Vagina (tissue), 2 donors: ENCODE measurements around the gene DCDC2. TPM values are rescaled to one million over a fixed set of nuclear protein-coding genes. Genes with fewer than 3 reads are reported as not detected.

Source experiments
- DNase-seq, 2 donors: peaks; one replicate each; pipeline ENCODE4 v3.0.0-alpha.2; 2017; ENCODE audit errors: extremely low spot score in 2 of 2
- H3K27ac ChIP-seq: fragments of 200-600 bp; sonication (generic); one replicate; pipeline ENCODE4 v1.5.1; 2019
- H3K27me3 ChIP-seq: fragments of 200-600 bp; sonication (generic); one replicate; pipeline ENCODE4 v1.5.1; 2019
- H3K36me3 ChIP-seq, 2 donors: fragments of 200-600 bp; sonication (generic); one replicate each; pipeline ENCODE4 v1.5.1; 2017 to 2019
- H3K4me1 ChIP-seq: fragments of 200-600 bp; sonication (generic); one replicate; pipeline ENCODE4 v1.5.1; 2019
- H3K4me3 ChIP-seq, 2 donors: fragments of 200-600 bp; sonication (generic); 1 replicate in 1 of 2; 2 replicates in 1 of 2; pipeline ENCODE4 v1.5.1; 2016 to 2019
- H3K9me3 ChIP-seq: fragments of 200-600 bp; sonication (generic); one replicate; pipeline ENCODE4 v1.5.1; 2019
- POLR2A ChIP-seq, 2 donors: fragments of 450-650 bp; IDR thresholded peaks; one replicate each; pipeline ENCODE4 v1.6.1; 2017; ENCODE audit warnings: antibody characterized with exemption in 2 of 2, mild to moderate bottlenecking in 2 of 2, moderate library complexity in 2 of 2
- POLR2AphosphoS5 ChIP-seq, 2 donors: sonication (generic); formaldehyde crosslinking; IDR thresholded peaks; one replicate each; pipeline ENCODE4 v1.9.0; 2017; ENCODE audit warnings: antibody characterized with exemption in 2 of 2, mild to moderate bottlenecking in 2 of 2, low read depth in 1 of 2; ENCODE audit not compliant: insufficient read depth in 1 of 2
- intact Hi-C: fragments of 100-400 bp; cut with DNase I; formaldehyde crosslinking; loops from one replicate; pipeline ENCODE4 v1.15.1; 2023
- total RNA-seq: library from RNA; depleted of rRNA; stranded (reverse); fragments of >200 nt; gene quantifications from one replicate; pipeline ENCODE4 v1.2.3, GENCODE V29; 2016
- TF ChIP-seq, protein P1 (sequence below), 3 experiments: fragments of 450-650 bp in 2 of 3; fragments of 200-600 bp in 1 of 3; sonication (generic) in 1 of 3; IDR thresholded peaks; one replicate each; pipeline ENCODE4 v1.5.1; 2017 to 2019; ENCODE audit warnings: antibody characterized with exemption in 3 of 3, mild to moderate bottlenecking in 2 of 3, moderate library complexity in 2 of 3

Gene DCDC2
- total RNA-seq, 1 donor from 2014 or later, result not detected

DNA sequence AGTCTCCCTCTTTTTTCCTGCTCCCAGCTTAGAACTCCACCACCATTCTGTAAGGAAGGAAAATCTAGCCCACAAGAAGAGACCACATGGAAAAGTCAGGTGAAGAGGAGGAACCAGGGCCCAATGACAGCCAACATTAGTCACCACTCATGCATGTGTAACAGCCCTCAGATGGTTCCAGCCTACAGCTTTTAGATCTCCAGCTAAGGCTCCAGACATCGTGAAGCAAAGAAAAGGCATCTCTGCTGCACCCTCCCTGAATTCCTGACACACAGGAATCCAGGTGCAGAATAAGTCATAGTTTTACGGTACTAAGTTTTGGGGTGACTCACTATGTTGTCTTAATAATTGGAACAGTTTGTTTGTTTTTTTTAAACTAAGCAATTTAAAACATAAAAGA is 25.5 kb downstream of the DCDC2 start:
- H3K36me3 ChIP-seq, result no peaks in the 10 kb centered on the region
- DNase-seq, result no peak
- H3K4me1 ChIP-seq, result no peaks in the 10 kb centered on the region
- intact Hi-C loops, result no loop called here
- no peaks in the 10 kb centered on the region for H3K27me3 ChIP-seq
- no peak overlapping the region for H3K27ac ChIP-seq
- no peak for TF ChIP-seq POLR2AphosphoS5 (IDR thresholded peaks at IDR 0.05; ENCODE audit: insufficient read depth in 1 of 2, low read depth in 1 of 2)
- no peak for TF ChIP-seq POLR2A (IDR thresholded peaks at IDR 0.05)
- TF ChIP-seq, protein P1, sequence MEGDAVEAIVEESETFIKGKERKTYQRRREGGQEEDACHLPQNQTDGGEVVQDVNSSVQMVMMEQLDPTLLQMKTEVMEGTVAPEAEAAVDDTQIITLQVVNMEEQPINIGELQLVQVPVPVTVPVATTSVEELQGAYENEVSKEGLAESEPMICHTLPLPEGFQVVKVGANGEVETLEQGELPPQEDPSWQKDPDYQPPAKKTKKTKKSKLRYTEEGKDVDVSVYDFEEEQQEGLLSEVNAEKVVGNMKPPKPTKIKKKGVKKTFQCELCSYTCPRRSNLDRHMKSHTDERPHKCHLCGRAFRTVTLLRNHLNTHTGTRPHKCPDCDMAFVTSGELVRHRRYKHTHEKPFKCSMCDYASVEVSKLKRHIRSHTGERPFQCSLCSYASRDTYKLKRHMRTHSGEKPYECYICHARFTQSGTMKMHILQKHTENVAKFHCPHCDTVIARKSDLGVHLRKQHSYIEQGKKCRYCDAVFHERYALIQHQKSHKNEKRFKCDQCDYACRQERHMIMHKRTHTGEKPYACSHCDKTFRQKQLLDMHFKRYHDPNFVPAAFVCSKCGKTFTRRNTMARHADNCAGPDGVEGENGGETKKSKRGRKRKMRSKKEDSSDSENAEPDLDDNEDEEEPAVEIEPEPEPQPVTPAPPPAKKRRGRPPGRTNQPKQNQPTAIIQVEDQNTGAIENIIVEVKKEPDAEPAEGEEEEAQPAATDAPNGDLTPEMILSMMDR (IDR thresholded peaks at IDR 0.05), result no peak
- no peak overlapping the region for H3K4me3 ChIP-seq
- no peaks in the 10 kb centered on the region for H3K9me3 ChIP-seq

DNA sequence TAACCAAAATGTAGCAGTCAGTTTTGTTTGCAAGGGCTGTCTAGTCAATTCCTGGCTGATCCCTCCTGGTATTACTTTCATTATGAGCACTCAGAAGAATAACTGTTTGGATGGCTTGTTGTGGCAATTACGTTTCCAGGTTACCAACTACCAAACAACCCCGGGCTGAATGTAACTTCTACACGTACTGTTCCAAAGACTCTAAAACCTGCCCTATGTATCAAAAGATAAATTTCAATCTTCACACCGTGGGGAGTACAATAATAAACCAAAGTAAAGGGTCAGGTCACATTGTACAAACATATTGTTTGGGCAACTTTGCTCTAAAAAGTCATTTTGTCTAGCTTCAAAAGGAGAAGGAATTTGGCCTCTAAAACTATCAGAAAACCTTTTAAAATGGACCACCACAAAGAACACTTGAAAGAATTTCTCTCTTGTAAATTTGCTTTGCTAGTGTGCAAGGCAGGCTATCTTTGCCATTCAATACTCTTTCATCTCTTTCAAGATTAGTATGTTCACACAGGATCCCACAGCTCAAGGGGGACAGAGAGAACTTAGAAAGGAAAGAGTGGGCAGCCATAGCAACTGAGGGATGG is 27.6 kb downstream of the DCDC2 start:
- Histone ChIP-seq H3K4me1 (no peaks in the 10 kb centered on the region), H3K9me3 (no peaks in the 10 kb centered on the region), H3K27me3 (no peaks in the 10 kb centered on the region), H3K4me3 (no peak overlapping the region), H3K36me3 (no peaks in the 10 kb centered on the region), H3K27ac (no peak overlapping the region)
- DNase-seq, result no peak
- intact Hi-C loops, result no loop called here
- TF ChIP-seq, protein P1 (IDR thresholded peaks at IDR 0.05), result no peak
- TF ChIP-seq POLR2AphosphoS5 (IDR thresholded peaks at IDR 0.05; ENCODE audit: insufficient read depth in 1 of 2, low read depth in 1 of 2) (no peak), POLR2A (IDR thresholded peaks at IDR 0.05) (no peak)

DNA sequence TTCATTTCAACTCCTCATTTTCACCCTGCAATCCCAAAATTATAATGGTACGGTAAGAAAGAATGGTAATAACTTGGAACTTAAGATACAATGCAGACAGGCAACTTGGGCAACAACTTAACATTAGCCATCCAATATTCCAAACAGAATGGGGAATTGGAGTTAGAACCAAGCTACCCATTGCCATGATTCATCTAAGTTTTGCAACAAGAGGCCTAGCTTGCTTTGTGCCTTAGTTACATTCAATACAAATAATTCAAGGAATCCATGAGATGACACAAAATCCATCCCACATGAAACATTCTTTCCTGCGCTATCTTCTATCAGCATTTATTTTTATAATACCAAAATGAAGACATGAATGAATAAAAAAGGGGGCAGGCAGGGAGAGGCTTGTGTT is 28.4 kb downstream of the DCDC2 start:
- H3K4me1 ChIP-seq, result no peaks in the 10 kb centered on the region
- TF ChIP-seq POLR2AphosphoS5 (IDR thresholded peaks at IDR 0.05; ENCODE audit: insufficient read depth in 1 of 2, low read depth in 1 of 2) (no peak), POLR2A (IDR thresholded peaks at IDR 0.05) (no peak)
- TF ChIP-seq, protein P1 (IDR thresholded peaks at IDR 0.05), result no peak
- no peaks in the 10 kb centered on the region for H3K9me3 ChIP-seq

DNA sequence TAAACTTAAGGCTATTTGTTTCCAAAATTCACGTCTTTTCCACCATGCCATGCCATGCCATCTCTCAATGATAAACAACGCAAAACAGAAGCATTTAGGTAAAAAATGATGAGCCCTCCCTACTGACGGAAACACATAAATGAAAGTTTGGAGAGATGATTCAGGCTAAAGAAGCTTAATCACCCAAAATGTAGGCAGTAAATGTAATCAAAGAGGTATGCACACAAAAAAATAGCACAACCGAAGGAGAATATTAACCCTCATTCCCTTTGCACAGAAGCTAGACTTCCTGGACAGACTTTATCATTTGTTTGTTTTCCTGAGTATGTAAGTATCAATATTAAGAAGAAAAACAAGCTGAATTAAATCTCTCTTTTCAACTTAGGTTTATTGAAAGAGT is 28.8 kb downstream of the DCDC2 start:
- no peak overlapping the region for H3K27ac ChIP-seq
- H3K4me1 ChIP-seq, result no peaks in the 10 kb centered on the region
- no peaks in the 10 kb centered on the region for H3K27me3 ChIP-seq
- no peak for DNase-seq
- intact Hi-C loops, result no loop called here
- no peak overlapping the region for H3K4me3 ChIP-seq
- TF ChIP-seq, protein P1 (IDR thresholded peaks at IDR 0.05), result no peak
- TF ChIP-seq POLR2A (IDR thresholded peaks at IDR 0.05), result no peak
- TF ChIP-seq POLR2AphosphoS5 (IDR thresholded peaks at IDR 0.05; ENCODE audit: insufficient read depth in 1 of 2, low read depth in 1 of 2), result no peak
- no peaks in the 10 kb centered on the region for H3K36me3 ChIP-seq
- no peaks in the 10 kb centered on the region for H3K9me3 ChIP-seq

More for the DNA sequence above, 28.4 kb downstream of the DCDC2 start:
- intact Hi-C loops, result no loop called here
- no peak overlapping the region for H3K27ac ChIP-seq
- DNase-seq, result no peak
- H3K27me3 ChIP-seq, result no peaks in the 10 kb centered on the region
- no peaks in the 10 kb centered on the region for H3K36me3 ChIP-seq
- H3K4me3 ChIP-seq, result no peak overlapping the region

DNA sequence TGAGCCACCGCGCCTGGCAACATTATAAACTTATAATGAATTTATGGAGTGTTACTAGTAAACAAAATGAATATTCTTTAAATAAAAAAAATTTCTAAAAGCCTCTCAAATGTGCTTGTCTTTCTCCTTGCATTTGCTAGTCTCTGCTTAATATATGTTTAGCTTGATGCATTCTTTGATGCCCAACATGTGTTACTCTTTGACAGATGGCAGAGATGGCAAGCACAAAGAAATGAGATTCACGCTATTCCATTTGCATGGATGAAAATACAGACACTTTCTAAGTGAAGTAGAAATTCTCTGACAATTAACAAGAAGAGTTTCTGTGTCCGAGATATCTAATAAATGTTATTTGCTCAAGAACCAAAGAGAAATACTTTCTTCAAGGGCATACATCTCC is 30.1 kb downstream of the DCDC2 start:
- H3K4me1 ChIP-seq, result no peaks in the 10 kb centered on the region
- TF ChIP-seq POLR2A (IDR thresholded peaks at IDR 0.05) (no peak), POLR2AphosphoS5 (IDR thresholded peaks at IDR 0.05; ENCODE audit: insufficient read depth in 1 of 2, low read depth in 1 of 2) (no peak)
- TF ChIP-seq, protein P1 (IDR thresholded peaks at IDR 0.05), result no peak
- H3K27ac ChIP-seq, result no peak overlapping the region
- intact Hi-C loops, result no loop called here
- no peaks in the 10 kb centered on the region for H3K9me3 ChIP-seq
- no peak for DNase-seq
- no peak overlapping the region for H3K4me3 ChIP-seq
- H3K27me3 ChIP-seq, result no peaks in the 10 kb centered on the region
- H3K36me3 ChIP-seq, result no peaks in the 10 kb centered on the region
